ENCODE data around the gene IL1RL1. TPM values are rescaled to one million over a fixed set of nuclear protein-coding genes. Genes with fewer than 3 reads are reported as not detected.

Gene IL1RL1
- total RNA-seq, 1 donor from 2014 or later = not detected

DNA sequence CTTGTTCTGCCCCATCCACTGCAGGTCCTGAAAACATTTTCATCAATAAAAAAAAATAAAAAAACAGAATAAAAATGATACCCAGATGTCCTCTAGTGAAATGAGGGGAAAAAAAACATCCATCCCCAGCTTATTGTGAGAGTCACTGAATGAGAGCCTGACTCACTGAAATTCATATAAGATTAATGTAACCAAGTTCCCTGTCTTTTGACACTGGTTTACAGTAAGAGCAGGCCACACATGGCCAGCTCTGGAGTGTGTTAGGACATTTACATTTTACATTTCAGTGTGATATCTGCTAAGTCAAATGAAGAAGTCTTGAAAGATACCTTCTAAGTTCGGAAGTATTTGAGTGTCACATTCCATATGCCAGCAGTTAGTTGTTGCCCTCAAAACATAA, 23.1 kb downstream of the IL1RL1 start:
- TF ChIP-seq, protein P1, sequence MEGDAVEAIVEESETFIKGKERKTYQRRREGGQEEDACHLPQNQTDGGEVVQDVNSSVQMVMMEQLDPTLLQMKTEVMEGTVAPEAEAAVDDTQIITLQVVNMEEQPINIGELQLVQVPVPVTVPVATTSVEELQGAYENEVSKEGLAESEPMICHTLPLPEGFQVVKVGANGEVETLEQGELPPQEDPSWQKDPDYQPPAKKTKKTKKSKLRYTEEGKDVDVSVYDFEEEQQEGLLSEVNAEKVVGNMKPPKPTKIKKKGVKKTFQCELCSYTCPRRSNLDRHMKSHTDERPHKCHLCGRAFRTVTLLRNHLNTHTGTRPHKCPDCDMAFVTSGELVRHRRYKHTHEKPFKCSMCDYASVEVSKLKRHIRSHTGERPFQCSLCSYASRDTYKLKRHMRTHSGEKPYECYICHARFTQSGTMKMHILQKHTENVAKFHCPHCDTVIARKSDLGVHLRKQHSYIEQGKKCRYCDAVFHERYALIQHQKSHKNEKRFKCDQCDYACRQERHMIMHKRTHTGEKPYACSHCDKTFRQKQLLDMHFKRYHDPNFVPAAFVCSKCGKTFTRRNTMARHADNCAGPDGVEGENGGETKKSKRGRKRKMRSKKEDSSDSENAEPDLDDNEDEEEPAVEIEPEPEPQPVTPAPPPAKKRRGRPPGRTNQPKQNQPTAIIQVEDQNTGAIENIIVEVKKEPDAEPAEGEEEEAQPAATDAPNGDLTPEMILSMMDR (IDR thresholded peaks at IDR 0.05) = no peak
- H3K4me3 Mint-ChIP-seq (ENCODE audit: unreplicated experiment) = no peak overlapping the region
- no peak for DNase-seq (ENCODE audit: extremely low spot score, unreplicated experiment)
- no peak overlapping the region for H3K27ac Mint-ChIP-seq (ENCODE audit: unreplicated experiment)
- no peaks in the 10 kb centered on the region for H3K36me3 Mint-ChIP-seq (ENCODE audit: unreplicated experiment)
- H3K27me3 Mint-ChIP-seq (ENCODE audit: unreplicated experiment) = peaks cover 38% of the 10 kb centered on the region
- no peaks in the 10 kb centered on the region for H3K9me3 Mint-ChIP-seq (ENCODE audit: unreplicated experiment)
- H3K4me1 Mint-ChIP-seq (ENCODE audit: unreplicated experiment) = no peaks in the 10 kb centered on the region

- H3K27me3 Mint-ChIP-seq (ENCODE audit: unreplicated experiment) = peaks cover 42% of the 10 kb centered on the region
- H3K4me3 Mint-ChIP-seq (ENCODE audit: unreplicated experiment) = no peak overlapping the region
Measured at GRCh38 chr2:102335871-102336366, 24.6 kb downstream of the IL1RL1 start.

GRCh38 chr2:102336502-102336945, 25.2 kb downstream of the IL1RL1 start:
- Mint-ChIP-seq H3K4me3 (ENCODE audit: unreplicated experiment) (no peak overlapping the region), H3K36me3 (ENCODE audit: unreplicated experiment) (no peaks in the 10 kb centered on the region), H3K9me3 (ENCODE audit: unreplicated experiment) (no peaks in the 10 kb centered on the region), H3K4me1 (ENCODE audit: unreplicated experiment) (no peaks in the 10 kb centered on the region), H3K27me3 (ENCODE audit: unreplicated experiment) (peaks cover 42% of the 10 kb centered on the region), H3K27ac (ENCODE audit: unreplicated experiment) (no peak overlapping the region)
- DNase-seq (ENCODE audit: extremely low spot score, unreplicated experiment) = no peak
- TF ChIP-seq, protein P1 (IDR thresholded peaks at IDR 0.05) = no peak

More at GRCh38 chr2:102335871-102336366, 24.6 kb downstream of the IL1RL1 start:
- no peaks in the 10 kb centered on the region for H3K4me1 Mint-ChIP-seq (ENCODE audit: unreplicated experiment)
- H3K27ac Mint-ChIP-seq (ENCODE audit: unreplicated experiment) = no peak overlapping the region
- no peaks in the 10 kb centered on the region for H3K36me3 Mint-ChIP-seq (ENCODE audit: unreplicated experiment)
- H3K9me3 Mint-ChIP-seq (ENCODE audit: unreplicated experiment) = no peaks in the 10 kb centered on the region
- TF ChIP-seq, protein P1 (IDR thresholded peaks at IDR 0.05) = no peak
- DNase-seq (ENCODE audit: extremely low spot score, unreplicated experiment) = no peak

GRCh38 chr2:102337012-102337411, 25.6 kb downstream of the IL1RL1 start:
- DNase-seq (ENCODE audit: extremely low spot score, unreplicated experiment) = no peak
- Mint-ChIP-seq H3K9me3 (ENCODE audit: unreplicated experiment) (no peaks in the 10 kb centered on the region), H3K36me3 (ENCODE audit: unreplicated experiment) (no peaks in the 10 kb centered on the region), H3K4me1 (ENCODE audit: unreplicated experiment) (no peaks in the 10 kb centered on the region), H3K4me3 (ENCODE audit: unreplicated experiment) (no peak overlapping the region), H3K27ac (ENCODE audit: unreplicated experiment) (no peak overlapping the region), H3K27me3 (ENCODE audit: unreplicated experiment) (peaks cover 42% of the 10 kb centered on the region)
- TF ChIP-seq, protein P1 (IDR thresholded peaks at IDR 0.05) = no peak

GRCh38 chr2:102337481-102338386, 26.4 kb downstream of the IL1RL1 start:
- TF ChIP-seq, protein P1 (IDR thresholded peaks at IDR 0.05) = no peak
- Mint-ChIP-seq H3K9me3 (ENCODE audit: unreplicated experiment) (no peaks in the 10 kb centered on the region), H3K36me3 (ENCODE audit: unreplicated experiment) (no peaks in the 10 kb centered on the region), H3K27me3 (ENCODE audit: unreplicated experiment) (peaks cover 37% of the 10 kb centered on the region), H3K4me1 (ENCODE audit: unreplicated experiment) (no peaks in the 10 kb centered on the region), H3K27ac (ENCODE audit: unreplicated experiment) (no peak overlapping the region), H3K4me3 (ENCODE audit: unreplicated experiment) (no peak overlapping the region)
- no peak for DNase-seq (ENCODE audit: extremely low spot score, unreplicated experiment)

All from osteocyte (in vitro differentiated cells).